Inflammatory macrophage (primary cell): ENCODE results near the gene CCDC9.
A peak's percentile ranks its signal among the peaks of the same experiment; 100 is the strongest.
"Not testable (repeated sequence)": the region's sequence is repeated elsewhere in the genome, so short reads cannot be mapped to it uniquely, and the experiment has no call there.

Experiments used
- DNase-seq, 2 donors: peaks; one replicate each; pipeline ENCODE4 v3.0.0-alpha.2; 2020 to 2022

Gene CCDC9

GRCh38 chr19:47261946-47262793 lies 5.8 kb downstream of the CCDC9 start:
- peak in 1 of 2 donors; percentile 31 for DNase-seq

- DNase-seq, result no peak
Observed at GRCh38 chr19:47264629-47265028, 8.3 kb downstream of the CCDC9 start.

GRCh38 chr19:47266401-47266941 lies 10.1 kb downstream of the CCDC9 start:
- DNase-seq, result no peak

DNA sequence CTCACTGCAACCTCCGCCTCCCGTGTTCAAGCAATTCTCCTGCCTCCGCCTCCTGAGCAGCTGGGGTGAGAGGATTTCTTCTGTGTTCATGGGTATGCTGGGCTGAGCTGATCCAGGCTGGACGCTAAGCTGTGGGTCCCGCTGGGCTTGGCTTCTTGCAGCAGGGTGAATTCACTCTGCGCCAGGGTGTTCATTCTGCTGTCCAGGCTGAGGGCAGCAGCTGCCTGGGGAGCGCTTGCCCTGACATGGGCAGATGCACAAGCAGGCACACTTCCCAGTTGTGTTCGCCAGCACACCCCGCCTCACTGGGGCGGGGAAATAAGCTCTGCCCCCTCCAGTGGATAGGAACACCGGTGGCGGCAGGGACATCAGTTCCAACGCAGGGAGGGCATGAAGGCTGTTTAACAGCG lies 11.0 kb downstream of the CCDC9 start:
- no peak for DNase-seq

GRCh38 chr19:47268028-47268427 lies 11.7 kb downstream of the CCDC9 start:
- no peak for DNase-seq

DNA sequence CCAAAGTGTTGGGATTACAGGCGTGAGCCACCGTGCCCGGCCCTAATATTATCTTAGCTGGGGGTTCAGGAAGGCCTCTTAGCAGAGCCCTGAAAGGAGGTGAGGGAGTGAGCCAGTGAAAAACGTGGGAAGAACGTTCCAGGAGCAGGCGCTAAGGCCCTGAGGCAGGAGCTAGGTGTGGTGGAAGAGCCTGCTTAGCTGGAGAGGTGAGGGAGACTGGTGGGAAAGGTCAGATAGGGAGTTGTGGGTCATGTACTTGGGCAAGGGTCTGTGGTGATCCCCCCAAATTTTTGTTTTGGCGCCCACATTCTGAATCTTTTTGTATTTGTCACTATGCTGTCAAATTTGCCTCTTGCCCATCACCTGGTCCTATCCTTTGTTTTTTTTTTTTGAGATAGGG lies 13.3 kb downstream of the CCDC9 start:
- DNase-seq, result no peak

DNA sequence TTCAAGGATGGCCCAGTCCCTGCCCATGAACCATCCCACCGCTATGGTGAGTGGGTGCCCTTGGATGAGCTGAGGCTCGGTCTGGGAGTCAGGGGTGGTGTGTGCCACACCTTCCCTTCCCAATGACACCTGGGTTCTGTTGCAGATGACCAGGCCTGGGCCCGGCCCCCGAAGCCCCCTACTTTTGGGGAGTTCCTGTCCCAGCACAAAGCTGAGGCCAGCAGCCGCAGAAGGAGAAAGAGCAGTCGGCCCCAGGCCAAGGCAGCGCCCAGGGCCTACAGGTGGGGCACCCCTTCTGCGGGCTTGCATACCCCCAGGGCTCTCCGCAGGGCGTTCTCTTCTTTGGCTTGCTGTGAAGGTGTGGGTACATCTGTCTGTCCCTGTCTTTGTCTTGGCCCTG lies 14.1 kb downstream of the CCDC9 start:
- no peak for DNase-seq

DNA sequence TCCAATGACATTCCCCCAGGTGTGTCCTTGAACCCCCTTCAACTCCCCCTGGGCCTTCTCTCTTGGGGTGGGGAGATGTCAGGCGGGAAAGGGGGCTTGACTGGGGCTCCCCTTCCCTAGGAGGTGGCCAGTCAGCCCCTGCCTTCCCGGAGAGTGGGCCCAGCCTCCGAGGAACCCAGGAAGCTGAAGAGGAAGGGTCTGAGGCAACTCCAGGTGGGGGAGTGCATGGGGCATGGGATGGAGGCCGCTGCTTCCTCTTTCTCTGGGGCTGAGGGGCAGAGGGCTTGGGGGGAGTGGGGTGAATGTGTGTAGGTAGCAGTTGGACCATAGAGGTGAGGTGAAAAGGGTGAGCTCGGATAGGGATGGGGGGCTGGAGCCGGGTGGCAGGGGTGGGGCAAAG lies 15.6 kb downstream of the CCDC9 start:
- no peak for DNase-seq

DNA sequence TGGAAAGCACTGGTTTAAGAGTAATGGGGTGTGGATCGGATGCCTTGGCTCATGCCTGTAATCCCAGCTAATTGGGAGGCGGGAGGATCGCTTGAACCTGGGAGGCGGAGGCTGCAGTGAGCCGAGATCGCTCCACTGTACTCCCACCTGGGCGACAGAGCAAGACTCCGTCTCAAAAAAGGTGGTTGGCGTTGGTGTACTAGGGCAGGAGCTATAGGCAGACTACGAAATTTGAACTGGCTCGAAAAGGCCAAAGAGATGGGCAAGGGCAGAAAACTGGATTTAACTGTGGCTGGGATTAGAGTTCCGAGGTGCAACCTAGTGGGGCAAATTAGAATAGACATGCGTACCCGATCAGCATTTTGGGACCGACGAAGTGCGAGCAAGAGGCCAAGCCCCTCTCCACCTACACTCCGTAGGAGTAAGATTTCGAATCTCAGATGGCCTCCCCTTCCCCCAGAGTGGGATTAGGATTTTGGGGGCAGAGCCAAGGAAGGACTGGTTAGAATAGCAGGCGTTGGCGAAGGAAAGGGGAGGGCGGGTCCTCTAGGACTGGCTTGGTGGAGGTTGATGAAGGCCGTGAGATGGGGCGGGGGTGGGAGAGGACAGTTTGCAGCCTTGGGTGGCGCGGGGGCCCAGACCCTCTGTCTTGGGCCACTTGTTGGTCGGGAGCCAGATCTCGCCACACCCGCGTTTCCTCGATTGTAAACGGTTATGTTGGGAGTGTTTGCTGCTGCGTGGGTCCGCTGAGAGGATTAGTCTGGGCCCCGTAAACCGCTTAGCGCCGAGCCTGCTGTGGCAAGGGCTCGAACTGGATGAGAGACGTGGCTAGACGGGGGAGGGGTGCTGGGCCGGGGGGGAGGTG lies 16.4 kb downstream of the CCDC9 start:
- no peak for DNase-seq

- DNase-seq, result peak; percentile 94 to 95
Observed at GRCh38 chr19:47273313-47274070, 17.2 kb downstream of the CCDC9 start.

DNA sequence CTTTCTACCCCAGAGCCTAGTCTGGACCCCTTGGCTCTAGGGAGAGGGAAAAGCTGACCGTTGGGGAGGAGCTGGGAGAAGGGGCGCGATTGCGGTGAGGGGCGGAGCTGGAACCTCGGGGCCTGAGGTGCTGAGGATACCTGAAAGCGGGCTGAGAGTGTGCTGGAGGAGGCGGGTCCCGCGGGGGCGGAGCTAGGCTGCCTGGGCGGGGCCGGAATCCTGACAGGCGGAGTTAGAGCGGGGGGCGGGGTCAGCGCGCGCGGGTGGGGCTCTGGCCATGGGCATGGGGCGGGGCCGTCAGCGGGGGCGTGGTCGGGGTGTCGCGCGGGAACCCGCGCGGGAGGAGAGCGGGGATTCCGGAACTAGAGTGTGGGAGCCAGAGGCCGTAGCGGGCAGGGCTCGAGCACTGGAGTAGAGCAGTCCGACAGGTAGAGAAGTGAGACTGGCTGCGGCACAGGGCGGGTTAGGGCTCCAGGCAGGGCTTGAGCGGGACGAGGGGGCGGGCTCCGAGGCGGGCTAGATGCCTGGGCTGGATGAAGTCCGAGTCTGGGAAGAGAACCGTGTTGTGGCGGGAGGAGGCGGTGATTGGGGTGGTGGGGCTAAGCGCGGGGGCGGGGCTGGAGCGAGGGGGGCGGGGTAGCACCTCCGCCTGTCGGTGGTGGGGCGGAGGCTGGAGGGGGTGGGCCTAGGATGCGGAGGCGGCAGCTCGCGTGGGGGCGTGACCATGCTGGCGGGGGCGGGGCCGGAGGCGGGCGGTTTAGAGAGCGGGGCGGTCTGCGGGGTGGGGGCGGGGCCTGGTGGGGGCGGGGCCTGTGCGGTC lies 18.0 kb downstream of the CCDC9 start, which contains the start of gene INAFM1:
TSS of gene INAFM1 (plus strand) at position 815 of the 820 bp plus-strand sequence. CDS start 35 bp downstream, outside the sequence.
- DNase-seq, result peak; percentile 95 to 96

DNA sequence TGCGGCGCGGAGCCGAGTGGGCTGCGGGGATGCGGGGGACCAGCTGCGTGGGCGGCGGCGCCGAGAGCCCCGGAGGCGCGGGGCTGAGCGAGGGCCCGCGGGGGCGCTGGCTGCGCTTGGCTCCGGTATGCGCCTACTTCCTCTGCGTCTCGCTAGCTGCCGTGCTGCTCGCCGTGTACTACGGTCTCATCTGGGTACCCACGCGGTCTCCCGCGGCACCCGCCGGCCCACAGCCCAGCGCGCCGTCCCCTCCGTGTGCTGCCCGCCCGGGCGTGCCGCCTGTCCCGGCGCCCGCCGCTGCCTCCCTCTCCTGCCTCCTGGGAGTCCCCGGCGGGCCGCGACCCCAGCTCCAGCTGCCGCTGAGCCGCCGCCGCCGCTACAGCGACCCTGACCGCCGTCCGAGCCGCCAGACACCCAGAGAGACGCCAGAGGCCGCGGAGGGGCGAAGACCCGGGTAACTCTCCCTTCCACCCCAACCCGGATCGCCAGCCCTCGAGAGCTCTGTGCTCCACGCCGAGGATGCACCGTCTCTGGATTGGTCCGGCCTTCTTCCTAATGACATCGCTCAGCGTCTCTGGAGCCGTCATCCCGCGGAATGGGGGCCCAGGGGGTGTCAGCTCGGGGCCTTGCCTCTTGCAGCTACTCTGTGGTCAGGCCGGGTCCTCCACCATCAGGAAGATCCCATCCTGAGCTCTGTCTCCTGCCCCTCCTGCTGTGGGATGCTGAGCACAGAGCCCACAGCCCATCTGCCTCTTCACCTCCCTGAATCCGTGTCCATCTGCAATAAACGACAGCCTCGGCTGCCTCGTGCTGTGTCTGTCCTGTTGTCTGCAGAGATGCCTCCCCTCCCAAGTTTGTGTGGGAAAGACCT lies 18.8 kb downstream of the CCDC9 start:
- DNase-seq, result peak in 1 of 2 donors; percentile 59

- no peak for DNase-seq
Observed at GRCh38 chr19:47275791-47276461, 19.6 kb downstream of the CCDC9 start.

- DNase-seq, result not testable (repeated sequence)
Observed at GRCh38 chr19:47276513-47276912, 20.2 kb downstream of the CCDC9 start.

GRCh38 chr19:47280183-47280797 lies 24.0 kb downstream of the CCDC9 start:
- peak; percentile 35 to 47 for DNase-seq

GRCh38 chr19:47283405-47284059 lies 27.2 kb downstream of the CCDC9 start:
- DNase-seq, result no peak

- peak; percentile 72 to 74 for DNase-seq
Observed at GRCh38 chr19:47284324-47284899, 28.1 kb downstream of the CCDC9 start.

- DNase-seq, result peak; percentile 86 to 89
Observed at GRCh38 chr19:47296036-47296435, 39.7 kb downstream of the CCDC9 start.
